Activated CD4-positive, CD25-positive, alpha-beta regulatory T cell treated with anti-CD3 and anti-CD28 coated beads, Interleukin-2, amount 50 U/mL, for 24 hours (primary cell): ENCODE results near the gene PTGES.
A peak's percentile ranks its signal among the peaks of the same experiment; 100 is the strongest.

ENCODE experiments used
- ATAC-seq, 2 donors: fragments of 150-1000 bp; cut with Tn5 transposase; one replicate each; pipeline ENCODE4 v1.10.0; 2021; ENCODE audit warnings: mild to moderate bottlenecking in 1 of 2, moderate library complexity in 1 of 2

Gene PTGES

DNA sequence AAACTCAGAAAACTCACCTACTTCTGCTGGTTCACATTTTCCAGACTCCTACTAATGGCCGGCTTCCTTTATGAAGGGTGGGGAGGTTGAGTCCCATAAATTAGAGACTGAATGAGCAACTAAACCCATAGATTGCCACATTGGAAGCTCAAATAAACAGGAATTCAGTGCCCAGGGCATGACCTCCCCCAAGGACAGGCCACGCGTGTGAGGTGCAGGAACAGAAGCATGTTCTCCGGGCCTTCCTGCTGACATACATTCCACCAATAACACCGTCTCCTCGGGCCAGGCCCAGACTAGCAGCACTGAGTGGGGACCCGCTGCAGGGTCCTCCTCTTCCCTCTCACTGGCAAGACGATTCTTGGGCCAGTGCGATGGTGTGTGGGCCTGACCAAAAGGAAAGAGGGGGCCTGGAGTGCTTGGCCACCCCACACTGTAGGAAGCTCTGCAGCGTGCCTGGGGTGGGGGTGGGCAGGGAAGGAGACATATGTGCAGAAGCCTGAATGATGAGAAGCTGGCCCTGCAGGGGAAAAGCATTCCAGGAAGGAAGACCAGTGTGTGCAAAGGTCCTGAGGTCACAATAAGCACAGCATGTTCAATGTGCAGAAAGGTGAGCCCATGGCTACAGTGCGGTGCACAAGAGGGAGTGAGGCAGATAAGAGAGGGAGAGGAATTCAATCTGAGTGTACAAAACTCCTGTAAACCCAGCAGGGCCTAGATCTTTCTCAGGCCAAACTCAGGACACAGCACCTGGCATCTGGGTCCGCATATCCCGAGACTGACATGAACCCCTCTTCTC is 12.0 kb downstream of the PTGES start:
- no peak for ATAC-seq

DNA sequence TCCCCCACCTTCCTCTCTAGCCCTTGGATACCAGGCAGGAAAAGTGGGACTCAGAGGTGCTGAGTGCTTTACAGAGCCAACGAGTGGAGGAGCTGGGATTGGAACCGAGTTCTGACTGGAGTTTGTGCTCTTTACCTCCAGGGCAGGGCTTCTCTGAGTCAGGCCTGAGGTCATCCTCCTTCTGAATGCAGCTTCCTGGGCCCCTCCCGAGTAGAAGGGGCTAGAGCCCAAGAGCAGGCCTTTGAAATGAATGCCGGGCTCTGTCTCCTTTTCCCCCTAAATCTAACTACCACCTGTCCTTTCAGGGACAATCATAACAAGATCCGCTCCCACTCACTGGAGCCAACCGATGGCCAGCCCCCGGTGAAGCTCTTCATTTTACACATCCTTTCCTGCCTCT is 12.7 kb downstream of the PTGES start:
- no peak for ATAC-seq

DNA sequence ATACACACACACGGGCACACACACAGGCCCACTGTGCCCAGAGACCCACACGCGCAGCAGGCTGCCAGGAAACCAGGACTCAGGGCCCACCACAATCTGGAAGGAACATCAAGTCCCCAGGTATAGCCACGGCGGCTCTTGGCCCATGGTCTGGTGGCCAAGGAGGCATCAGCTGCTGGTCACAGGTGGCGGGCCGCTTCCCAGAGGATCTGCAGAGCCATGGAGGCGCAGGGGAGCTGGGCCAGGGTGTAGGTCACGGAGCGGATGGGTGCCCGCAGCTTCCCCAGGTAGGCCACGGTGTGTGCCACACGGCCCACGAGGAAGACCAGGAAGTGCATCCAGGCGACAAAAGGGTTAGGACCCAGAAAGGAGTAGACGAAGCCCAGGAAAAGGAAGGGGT is 13.4 kb downstream of the PTGES start:
- ATAC-seq = no peak

DNA sequence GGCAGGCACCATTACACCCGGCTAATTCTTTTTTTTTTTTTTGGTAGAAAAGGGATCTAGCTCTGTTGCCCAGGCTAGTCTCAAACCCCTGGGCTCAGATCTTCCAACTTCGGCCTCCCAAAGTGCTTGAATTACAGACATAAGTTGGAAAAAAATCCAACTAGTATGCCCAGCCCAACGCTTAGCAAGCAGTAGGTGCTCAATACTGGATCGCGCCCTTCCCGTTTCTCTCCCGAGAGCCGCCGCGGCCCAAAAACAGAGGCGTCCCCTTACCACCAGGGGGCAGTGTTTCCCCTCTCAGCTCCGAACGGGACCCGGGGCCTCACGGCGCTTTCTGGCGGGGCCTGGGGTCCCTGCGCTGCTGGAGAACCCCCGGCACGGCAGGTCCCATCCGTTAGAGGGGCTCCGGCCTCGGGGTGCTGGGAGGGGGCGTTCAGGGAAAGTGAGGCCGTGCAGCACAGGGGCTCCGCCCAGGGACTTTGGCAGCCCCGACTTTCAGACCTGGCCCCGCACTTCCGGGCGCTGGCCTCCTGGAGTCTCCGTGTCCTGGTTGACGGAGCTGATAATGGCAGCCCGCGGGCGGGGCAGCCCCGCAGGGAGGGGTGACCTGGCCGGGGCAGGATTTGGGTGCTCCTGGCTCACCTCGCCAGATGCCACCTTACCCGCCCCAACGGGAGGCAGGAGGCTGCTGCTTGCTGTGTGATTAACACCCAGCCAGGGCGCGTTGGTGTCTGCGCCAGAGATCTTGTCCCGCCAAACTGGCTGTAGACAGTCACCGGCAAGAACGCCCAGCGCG is 15.2 kb downstream of the PTGES start:
- peak; percentile 86 to 89 for ATAC-seq

DNA sequence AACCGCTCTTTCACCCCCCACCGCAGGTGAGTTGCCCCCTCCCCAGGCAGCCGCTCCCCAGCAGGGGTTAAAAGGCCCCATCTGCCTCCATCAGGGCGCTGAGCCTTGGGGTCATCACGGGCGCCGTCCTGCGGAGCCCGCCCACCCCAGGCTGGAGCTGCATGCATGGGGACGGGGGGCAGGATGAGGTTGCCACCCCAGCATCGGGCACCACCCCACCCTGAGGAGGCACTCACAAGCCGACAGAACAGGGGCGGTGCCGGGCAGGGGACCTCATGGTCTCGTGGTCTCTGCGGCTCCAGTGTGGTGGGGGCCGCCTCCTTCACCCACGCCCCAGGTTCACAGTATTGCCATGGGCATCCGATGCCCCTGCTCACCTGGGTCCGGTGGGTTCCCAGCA is 16.5 kb downstream of the PTGES start:
- no peak for ATAC-seq

DNA sequence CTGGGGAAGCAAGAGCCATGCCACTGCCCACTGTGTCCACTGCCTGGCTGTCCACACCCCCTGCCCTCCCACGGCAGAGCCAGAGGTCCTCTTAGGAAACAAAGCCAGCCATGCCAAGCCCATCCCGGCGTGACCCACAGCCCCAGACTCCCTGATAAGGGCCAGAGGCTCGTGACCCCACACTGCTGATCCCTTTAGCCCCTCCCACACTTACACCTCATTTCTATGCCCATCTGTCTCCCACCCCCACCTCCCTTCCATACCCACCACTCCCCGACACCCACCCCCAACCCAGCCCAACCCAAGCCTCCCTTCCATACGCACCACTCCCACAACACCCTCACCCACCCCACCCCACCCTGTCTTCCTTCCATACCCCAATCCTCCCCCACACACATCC is 17.3 kb downstream of the PTGES start:
- no peak for ATAC-seq

DNA sequence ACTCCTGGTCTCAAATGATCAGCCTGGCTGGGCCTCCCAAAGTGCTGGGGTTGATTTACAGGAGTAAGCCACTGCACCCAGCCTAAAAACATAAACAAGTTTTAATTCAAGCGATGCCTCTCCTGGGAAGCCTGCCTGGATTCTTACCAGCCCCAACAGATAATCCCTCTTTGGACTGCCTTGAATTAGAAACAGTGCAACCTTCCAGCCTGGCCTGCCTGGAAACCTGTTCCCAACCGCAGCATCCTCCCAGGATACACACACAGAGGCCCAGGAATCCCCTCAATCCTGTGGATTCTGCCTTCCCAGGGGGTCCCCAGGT is 19.2 kb downstream of the PTGES start:
- no peak for ATAC-seq

DNA sequence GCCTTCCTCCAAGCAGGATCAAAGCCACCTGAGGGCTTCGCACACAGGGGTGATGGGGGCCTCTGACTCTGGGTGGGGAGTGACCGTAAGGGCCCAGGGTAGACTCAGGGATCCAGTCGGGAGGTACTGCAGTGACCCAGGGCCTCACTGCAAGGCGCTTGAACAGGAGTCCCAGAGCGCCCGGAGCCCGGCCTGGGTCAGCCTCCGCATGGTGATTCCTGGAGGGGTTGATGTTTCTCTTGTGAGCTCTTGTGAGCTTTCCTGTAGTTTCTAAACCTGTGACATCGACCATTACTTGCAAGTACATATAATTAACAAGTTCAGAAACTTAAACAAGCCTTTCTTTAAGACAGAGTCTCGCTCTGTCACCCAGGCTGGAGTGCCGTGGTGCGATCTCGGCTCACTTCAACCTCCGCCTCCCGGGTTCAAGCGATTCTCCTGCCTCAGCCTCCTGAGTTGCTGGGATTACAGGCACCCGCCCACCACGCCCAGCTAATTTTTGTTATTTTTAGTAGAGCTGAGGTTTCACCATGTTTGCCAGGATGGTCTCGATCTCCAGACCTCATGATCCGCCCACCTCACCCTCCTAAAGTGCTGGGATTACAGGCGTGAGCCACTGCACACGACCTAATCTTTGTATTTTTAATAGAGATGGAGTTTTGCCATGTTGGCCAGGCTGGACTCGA is 19.8 kb downstream of the PTGES start:
- no peak for ATAC-seq

DNA sequence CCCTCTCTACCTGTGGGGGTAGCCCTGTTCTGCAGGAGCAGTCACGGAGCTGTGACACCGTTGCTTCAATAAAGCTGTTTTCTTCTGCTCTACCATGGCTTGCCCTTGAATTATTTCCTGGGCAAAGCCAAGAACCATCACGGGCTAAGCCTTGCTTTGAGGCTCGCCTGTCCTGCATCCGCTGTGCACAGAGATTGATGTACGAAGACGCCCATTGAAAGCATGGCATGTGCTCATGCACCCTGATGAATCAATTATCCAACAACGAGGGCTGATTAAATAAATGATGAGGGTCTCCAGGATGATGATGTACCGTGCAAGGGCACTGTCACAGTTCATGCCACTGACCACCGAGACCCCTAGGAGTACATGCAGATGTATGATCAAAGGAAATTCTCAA is 20.7 kb downstream of the PTGES start:
- no peak for ATAC-seq

DNA sequence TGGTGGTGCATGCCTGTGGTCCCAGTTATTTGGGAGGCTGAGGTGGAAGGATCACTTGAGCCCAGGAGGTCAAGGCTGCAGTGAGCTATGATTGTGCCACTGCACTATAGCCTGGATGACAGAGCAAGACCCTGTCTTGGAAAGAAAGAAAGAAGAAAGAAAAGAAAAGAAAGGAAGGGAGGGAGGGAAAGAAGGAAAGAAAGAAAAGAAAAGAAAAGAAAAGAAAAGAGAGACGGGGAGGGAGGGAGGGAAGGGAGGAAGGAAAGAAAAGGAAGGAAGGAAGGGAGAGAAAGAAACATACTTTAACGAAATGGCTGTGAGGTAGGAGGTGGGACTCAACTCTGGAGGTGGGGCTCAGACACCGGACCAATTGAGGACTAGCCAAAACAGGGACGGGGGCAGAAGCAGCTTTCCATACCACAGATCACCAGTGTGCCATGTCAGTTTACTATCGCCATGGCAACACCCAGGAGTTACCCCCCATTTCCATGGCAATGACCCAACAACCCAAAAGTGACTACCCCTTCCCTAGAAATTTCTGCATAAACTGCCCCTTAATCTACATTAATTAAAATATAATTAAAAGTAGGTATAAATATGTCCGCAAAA is 21.3 kb downstream of the PTGES start:
- ATAC-seq = no peak

DNA sequence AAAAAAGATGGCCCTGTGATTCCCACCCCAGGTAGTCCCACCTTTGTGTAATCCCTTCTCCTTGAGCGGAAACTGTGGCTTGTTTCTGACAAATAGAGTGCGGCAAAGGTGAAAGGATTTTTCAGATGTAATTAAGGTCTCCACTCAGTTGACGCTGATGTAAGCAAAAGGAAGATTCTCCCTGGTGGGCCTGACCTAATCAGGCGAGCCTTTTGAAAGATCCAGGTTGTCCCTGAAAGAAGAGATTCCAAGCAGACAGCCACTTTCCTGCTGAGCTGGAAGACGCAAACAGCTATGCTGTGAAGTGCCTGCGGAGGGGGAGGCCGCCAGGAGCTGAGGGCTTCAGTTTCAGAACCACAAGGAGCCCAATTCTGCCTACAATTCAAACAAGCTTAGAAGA is 24.1 kb downstream of the PTGES start:
- ATAC-seq = no peak

DNA sequence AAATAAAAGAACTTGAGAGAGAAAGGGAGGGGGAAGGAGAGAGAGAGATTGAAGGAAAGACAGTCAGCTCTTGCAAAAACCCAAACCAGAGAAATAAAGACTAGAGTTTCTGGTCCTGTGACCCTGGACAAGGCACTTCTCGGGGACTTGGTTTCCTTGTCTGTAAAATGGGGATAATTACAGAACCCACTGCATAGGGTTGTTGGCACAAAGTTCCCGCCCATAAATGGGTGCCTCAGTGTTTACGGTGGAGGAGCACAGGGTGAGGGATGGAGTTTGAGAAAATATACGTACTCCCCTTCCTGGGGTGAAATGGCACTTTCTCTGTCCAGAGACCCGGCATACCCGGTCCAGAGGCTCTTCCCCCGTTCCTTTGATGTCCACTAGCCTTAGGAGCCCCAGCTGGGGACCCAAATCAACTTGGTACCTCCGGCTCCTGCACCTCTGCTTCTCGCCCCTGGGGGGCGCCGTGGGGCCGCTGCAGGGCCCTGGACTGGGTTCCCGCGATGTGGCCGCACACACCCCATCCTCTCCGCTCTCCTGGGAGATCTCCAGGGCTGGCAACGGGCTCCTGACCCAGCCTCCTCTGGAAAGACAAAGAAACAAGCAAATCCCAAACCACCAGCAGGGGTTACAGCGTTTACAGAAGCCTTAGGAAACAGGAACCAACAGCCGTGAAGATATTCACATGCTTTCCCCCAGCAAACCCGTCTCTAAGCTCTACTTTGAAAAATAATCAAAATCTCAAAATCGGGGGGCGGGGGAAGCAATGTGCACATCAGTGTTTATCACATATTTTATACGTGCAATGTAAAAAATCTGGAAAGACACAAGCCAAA is 26.3 kb downstream of the PTGES start:
- peak; percentile 71 to 78 for ATAC-seq

DNA sequence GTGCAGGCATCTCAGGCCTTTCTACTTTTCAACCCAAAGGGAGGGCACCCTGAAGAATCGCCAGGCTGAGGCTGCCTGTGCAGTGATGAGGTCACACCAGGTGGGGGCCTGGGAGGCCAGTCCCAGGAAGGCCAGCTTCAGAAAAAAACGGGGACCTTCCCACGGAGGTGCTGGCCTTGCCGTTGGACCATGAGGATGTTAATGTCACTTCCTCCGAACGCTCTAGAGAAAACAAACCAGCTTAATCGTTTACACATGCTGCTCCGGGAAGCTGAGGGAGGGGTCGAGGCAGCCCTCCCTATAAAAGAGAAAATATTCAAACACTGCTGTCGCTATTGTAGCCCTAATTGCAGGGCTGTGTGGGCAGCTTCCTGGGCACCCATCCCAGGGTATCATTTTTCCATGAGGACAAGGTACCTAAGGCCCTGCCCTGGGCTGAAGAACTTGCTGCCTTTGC is 27.0 kb downstream of the PTGES start:
- ATAC-seq = no peak

DNA sequence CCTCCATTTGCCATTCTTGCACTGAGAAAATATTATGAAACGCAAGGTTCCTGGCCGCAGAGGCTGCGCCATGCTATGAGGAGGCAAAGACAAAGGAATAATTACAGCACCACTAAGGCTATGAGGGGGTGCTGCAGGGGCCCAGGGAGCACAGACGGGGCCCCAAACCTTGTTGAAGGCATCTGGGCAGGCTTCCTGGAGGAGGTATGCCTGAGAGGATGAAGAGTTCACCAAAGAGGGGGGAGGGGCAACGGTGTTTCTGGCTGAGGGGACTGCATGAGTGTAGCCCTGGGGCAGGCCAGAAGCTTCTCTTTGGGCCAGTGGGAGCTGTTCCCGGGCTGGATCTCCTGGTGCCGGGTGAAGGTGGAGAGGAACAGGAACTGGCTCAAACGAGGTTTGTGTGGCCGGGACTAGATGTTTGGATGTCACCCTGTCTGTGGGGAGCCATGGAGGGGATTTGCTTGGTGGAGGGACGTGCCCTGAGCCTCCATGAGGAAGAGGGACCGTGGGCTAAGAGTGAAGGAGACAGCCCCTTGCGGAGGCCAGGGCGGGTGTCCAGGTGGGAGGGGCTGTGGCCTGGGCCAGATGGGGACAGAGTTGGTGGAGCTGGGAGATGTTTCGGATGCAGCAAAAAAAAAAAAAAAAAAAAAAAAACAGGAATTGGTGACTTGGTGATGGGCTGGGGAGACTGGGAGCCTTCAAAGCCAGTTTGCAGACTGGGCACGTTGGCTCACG is 28.2 kb downstream of the PTGES start:
- ATAC-seq = no peak

DNA sequence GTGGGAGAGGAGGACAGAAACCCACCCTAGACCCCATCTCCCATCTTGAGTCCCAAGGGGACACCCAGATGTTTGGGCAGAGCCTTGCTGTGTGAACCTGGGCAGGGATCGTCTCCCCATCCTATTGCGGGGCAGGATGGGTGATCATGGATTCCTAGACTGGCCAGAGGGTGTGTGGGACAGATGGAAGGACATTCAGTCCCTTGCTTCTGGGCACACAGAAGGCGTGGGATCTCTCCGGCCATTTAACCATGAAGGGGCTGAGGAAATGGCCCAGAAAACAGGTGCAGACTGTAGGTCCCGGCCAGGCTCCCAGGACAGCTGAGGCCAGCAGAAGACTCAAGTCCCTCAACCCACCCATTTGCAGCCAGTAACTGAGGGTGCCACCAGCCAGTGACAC is 29.9 kb downstream of the PTGES start:
- no peak for ATAC-seq

DNA sequence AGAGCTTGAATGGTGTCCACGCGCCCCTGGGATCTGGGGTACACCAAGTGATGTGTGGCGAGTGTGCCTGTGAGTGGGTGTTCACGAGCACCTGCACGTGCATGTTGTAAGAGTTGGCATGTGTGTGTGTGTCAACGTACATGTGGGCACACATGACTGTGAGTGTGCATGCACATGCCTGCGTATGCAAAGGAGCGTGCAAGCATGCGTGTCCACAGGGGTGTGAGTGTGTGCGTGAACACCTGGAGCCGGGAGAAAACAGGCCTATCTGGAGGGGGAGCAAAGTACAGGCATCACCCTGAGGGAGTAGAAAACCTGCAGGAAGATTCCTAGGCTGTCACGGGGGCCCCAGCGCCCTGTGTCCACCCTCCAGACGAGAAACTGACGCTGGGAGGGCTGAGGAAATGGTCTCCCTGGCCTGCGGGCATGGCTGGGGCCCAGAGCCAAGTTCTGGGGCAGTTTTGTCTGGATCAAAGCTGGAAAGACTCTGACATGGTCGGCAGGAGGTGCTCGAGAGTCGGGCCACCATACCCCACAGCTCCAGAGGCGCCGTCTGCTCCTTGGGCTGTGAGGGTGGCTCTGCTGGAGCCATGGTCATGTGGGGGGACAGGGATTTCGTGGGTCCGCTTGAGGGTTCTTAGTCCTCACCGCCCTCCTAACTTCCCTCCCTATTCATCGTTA is 31.8 kb downstream of the PTGES start:
- no peak for ATAC-seq

DNA sequence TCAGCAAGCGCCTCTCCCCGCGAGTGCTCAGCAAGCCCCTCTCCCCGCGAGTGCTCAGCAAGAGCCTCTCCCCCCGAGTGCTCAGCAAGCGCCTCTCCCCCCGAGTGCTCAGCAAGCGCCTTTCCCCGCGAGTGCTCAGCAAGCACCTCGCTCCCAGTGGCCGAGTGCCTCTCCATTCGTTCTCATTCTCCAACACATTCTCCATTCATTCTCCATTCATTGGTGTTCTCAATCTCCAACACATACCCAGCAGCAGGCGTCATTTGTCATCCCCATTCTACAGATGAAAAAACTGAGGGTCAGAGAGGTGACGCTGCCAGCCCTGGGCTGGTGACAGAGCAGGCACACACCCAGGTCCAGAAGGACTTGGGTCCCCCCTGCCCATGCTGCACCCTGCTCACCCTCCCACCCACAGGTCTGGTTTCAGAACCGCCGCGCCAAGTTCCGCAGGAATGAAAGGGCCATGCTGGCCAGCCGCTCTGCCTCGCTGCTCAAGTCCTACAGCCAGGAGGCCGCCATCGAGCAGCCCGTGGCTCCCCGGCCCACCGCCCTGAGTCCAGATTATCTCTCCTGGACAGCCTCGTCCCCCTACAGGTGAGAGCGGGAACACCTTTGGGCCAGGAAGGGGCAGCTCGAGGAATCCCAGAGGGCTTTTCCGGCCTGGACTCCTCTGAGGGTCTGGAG is 32.5 kb downstream of the PTGES start:
- ATAC-seq = no peak

DNA sequence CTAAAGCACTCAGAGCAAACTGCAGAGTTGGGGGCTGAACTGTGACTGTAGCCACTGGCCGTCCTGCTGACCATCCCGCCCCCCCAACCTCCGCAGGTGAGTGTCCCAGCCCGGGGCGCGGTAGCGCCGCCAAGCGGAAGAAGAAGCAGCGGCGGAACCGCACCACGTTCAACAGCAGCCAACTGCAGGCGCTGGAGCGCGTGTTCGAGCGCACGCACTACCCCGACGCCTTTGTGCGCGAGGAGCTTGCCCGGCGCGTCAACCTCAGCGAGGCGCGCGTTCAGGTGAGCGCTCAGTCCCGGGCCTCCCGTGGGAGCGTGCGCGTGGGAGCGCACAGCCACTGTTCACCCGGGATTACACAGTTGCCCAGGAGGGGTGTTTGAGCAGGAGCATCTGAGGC is 33.7 kb downstream of the PTGES start:
- no peak for ATAC-seq

DNA sequence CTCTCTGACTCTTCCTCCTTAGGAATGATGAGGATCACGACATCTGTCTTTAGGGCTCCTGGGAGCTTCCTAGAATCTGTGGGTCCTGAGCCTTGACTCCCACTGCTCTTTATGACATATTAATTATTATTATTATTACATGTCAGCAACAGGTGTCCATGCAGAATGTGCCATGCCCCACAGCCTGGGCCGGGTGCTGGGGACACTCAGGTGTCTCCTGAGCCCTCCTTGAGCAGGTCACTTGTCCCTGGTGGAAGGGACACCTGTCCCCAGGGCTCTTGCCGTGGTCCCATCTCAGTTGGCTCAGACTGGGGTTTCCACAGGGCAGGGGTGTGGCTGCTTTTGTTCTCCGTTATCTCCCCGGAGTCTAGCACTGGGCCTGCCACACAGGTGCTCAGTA is 34.2 kb downstream of the PTGES start:
- no peak for ATAC-seq

DNA sequence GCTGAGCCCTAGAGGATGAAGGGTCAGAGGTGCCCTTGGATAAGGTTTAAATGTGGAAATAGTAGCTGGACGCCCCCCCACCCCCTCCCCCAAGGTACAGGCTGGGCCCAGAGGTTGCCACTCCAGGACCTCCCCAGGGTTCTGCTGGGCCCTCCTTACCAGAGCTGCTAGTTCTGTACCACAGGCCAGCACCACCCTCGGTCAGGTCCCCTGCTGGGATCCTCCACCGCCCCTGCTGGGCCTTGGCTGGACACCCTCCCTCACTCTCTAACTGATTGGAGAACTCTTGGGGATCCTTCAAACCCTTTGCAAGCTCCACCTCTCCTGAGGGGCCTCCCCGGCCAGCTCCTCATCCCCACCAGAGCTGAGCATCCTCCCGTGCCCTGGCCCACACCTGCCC is 34.9 kb downstream of the PTGES start:
- no peak for ATAC-seq
